ENCODE results near the gene SNN. TPM values are rescaled to one million over a fixed set of nuclear protein-coding genes. Genes with fewer than 3 reads are reported as not detected.

The SNN gene
- total and polyA plus RNA-seq, 12 donors: 10.1 to 61.4 (median 35.9) TPM

GRCh38 chr16:11642765-11643116, 25.5 kb upstream of the SNN start:
- no peak overlapping the region for H3K27ac ChIP-seq
- H3K4me3 ChIP-seq: no peak overlapping the region
- peaks cover 5 to 25% (median 16%) of the 10 kb centered on the region in 9 donors for H3K4me1 ChIP-seq
- no peaks in the 10 kb centered on the region for H3K36me3 ChIP-seq
- 48 to 55% methylated on average over 4 of the region's 4 CpGs for WGBS, 2 donors
- peak in 1 of 9 donors; percentile 4 for TF ChIP-seq CTCF (IDR thresholded peaks at IDR 0.05)
- H3K27me3 ChIP-seq: no peaks in the 10 kb centered on the region
- intact Hi-C loops (cut with DNase I): loop anchor here (2.0 to 10.0 kb wide), 8 partner anchors 55 to 245 kb away; partner anchors contain the start of gene LITAF (in 3 of the 10)
- DNase-seq (no peak), ATAC-seq (no peak)
- no peaks in the 10 kb centered on the region for H3K9me3 ChIP-seq

GRCh38 chr16:11649276-11649675, 19.0 kb upstream of the SNN start:
- no peaks in the 10 kb centered on the region for H3K27me3 ChIP-seq
- H3K9me3 ChIP-seq: no peaks in the 10 kb centered on the region
- no peak for TF ChIP-seq CTCF (IDR thresholded peaks at IDR 0.05)
- no peaks in the 10 kb centered on the region for H3K36me3 ChIP-seq
- DNase-seq: no peak
- no peak for ATAC-seq
- WGBS, 2 donors: 78% methylated on average over 7 of the region's 7 CpGs
- no peak overlapping the region for H3K4me3 ChIP-seq
- H3K27ac ChIP-seq: no peak overlapping the region
- no peaks in the 10 kb centered on the region for H3K4me1 ChIP-seq
- intact Hi-C loops (cut with DNase I): loop anchor here in 1 of 10 donors (10.0 kb wide), 1 partner anchor 66 kb away; no protein-coding TSS in a partner anchor

- Histone ChIP-seq H3K4me3 (no peak overlapping the region), H3K27ac (no peak overlapping the region), H3K27me3 (no peaks in the 10 kb centered on the region), H3K36me3 (no peaks in the 10 kb centered on the region), H3K9me3 (no peaks in the 10 kb centered on the region), H3K4me1 (no peaks in the 10 kb centered on the region)
- TF ChIP-seq CTCF (IDR thresholded peaks at IDR 0.05): no peak
- no peak for DNase-seq
- intact Hi-C loops (cut with DNase I): loop anchor here in 1 of 10 donors (5.0 kb wide), 1 partner anchor 61 kb away; no protein-coding TSS in a partner anchor
- ATAC-seq: no peak
- 75 to 80% methylated on average over 18 of the region's 18 CpGs for WGBS, 2 donors
Measured at GRCh38 chr16:11650641-11651591, 17.3 kb upstream of the SNN start.

- ATAC-seq (no peak), DNase-seq (no peak)
- Histone ChIP-seq H3K27ac (no peak overlapping the region), H3K36me3 (no peaks in the 10 kb centered on the region), H3K4me3 (no peak overlapping the region), H3K27me3 (no peaks in the 10 kb centered on the region), H3K4me1 (no peaks in the 10 kb centered on the region), H3K9me3 (no peaks in the 10 kb centered on the region)
- 81 to 85% methylated on average over 8 of the region's 8 CpGs for WGBS, 2 donors
- intact Hi-C loops (cut with DNase I): loop anchor here in 1 of 10 donors (5.0 kb wide), 1 partner anchor 61 kb away; no protein-coding TSS in a partner anchor
- no peak for TF ChIP-seq CTCF (IDR thresholded peaks at IDR 0.05)
Measured at GRCh38 chr16:11651796-11652195, 16.5 kb upstream of the SNN start.
